IMR-90 (cell line): ENCODE data around the gene CDC14A. TPM values are rescaled to one million over a fixed set of nuclear protein-coding genes. Genes with fewer than 3 reads are reported as not detected.

Experiments used
- ATAC-seq: fragments of 200-7000 bp; cut with Tn5 transposase; 2 replicates; pipeline ENCODE4 v1.9.1; 2020; ENCODE audit warnings: low read depth, mild to moderate bottlenecking, moderate library complexity
- BruUV-seq: library from RNA; stranded (reverse); fragments of 400-500 nt; replicated peaks from 2 replicates; lab custom pipeline; 2021; lab: Mats Ljungman, UMichigan
- CTCF ChIA-PET: fragments of 300-600 bp; formaldehyde crosslinking; extraction: SDS; loops from one replicate; lab custom pipeline; 2021; ENCODE audit warnings: antibody characterized with exemption; lab: Yijun Ruan, JAX
- POLR2A ChIA-PET: fragments of 300-600 bp; sonication (Branson Sonifier 250); formaldehyde crosslinking; loops from one replicate; lab custom pipeline; 2022; ENCODE audit warnings: antibody characterized with exemption; ENCODE audit not compliant: unreplicated experiment; lab: Charles Lee
- DNase-seq: peaks from one replicate; pipeline ENCODE4 v3.0.0; 2013
- H2AFZ ChIP-seq: replicated peaks from 2 replicates; pipeline ENCODE3; 2013; ENCODE audit warnings: low read length, mild to moderate bottlenecking; ENCODE audit not compliant: poor library complexity
- H2AK5ac ChIP-seq: 2 replicates; pipeline ENCODE4 v1.6.1; 2013; ENCODE audit warnings: low read depth, low read length, inconsistent platforms
- H2AK9ac ChIP-seq: replicated peaks from 2 replicates; pipeline ENCODE3; 2013; ENCODE audit warnings: mild to moderate bottlenecking, low read depth, low read length, moderate library complexity; ENCODE audit not compliant: poor library complexity
- H2BK120ac ChIP-seq: 2 replicates; pipeline ENCODE4 v1.6.1; 2013; ENCODE audit warnings: low read depth, low read length, inconsistent platforms
- H2BK15ac ChIP-seq: 3 replicates; pipeline ENCODE4 v1.6.1; 2013; ENCODE audit warnings: low read depth, low read length, inconsistent platforms
- H2BK20ac ChIP-seq: 2 replicates; pipeline ENCODE4 v1.6.1; 2013; ENCODE audit warnings: low read depth, mild to moderate bottlenecking, inconsistent platforms, low read length, moderate library complexity
- H2BK5ac ChIP-seq: 2 replicates; pipeline ENCODE4 v1.6.1; 2013; ENCODE audit warnings: mild to moderate bottlenecking, low read depth, low read length, inconsistent platforms; ENCODE audit not compliant: poor library complexity, severe bottlenecking
- H3K14ac ChIP-seq: replicated peaks from 2 replicates; pipeline ENCODE4 v1.6.1; 2013; ENCODE audit warnings: low read depth, low read length, inconsistent platforms
- H3K18ac ChIP-seq: 2 replicates; pipeline ENCODE4 v1.6.1; 2013; ENCODE audit warnings: low read depth, low read length, control low read depth
- H3K23ac ChIP-seq: 2 replicates; pipeline ENCODE4 v1.6.1; 2013; ENCODE audit warnings: low read depth, low read length, inconsistent platforms
- H3K27ac ChIP-seq: 2 replicates; pipeline ENCODE4 v1.5.1; 2013; ENCODE audit warnings: mild to moderate bottlenecking, control low read depth, low read length; ENCODE audit not compliant: insufficient read depth
- H3K27me3 ChIP-seq: 2 replicates; pipeline ENCODE4 v1.6.1; 2013; ENCODE audit warnings: low read length; ENCODE audit not compliant: control insufficient read depth, insufficient read depth
- H3K36me3 ChIP-seq: 2 replicates; pipeline ENCODE4 v1.6.1; 2013; ENCODE audit warnings: low read length, mixed read lengths; ENCODE audit not compliant: control insufficient read depth, insufficient read depth
- H3K4ac ChIP-seq: 2 replicates; pipeline ENCODE4 v1.6.1; 2013; ENCODE audit warnings: low read depth, low read length, inconsistent platforms
- H3K4me1 ChIP-seq: 2 replicates; pipeline ENCODE4 v1.6.1; 2013; ENCODE audit warnings: low read length, mixed read lengths; ENCODE audit not compliant: control insufficient read depth, insufficient read depth
- H3K4me2 ChIP-seq: 2 replicates; pipeline ENCODE4 v1.6.1; 2013; ENCODE audit warnings: low read depth, mild to moderate bottlenecking, control low read depth, low read length, moderate library complexity
- H3K4me3 ChIP-seq: 2 replicates; pipeline ENCODE4 v1.5.1; 2013; ENCODE audit warnings: low read depth, mild to moderate bottlenecking, control low read depth, low read length, moderate library complexity; ENCODE audit not compliant: insufficient read depth
- H3K56ac ChIP-seq: 2 replicates; pipeline ENCODE4 v1.6.1; 2013; ENCODE audit warnings: low read length, inconsistent platforms; ENCODE audit not compliant: insufficient read depth; ENCODE audit errors: extremely low read depth
- H3K79me1 ChIP-seq, 2 experiments: 2 replicates each; pipeline ENCODE4 v1.6.1; 2013; ENCODE audit warnings: low read length in 2 of 2, inconsistent platforms in 1 of 2, low read depth in 1 of 2
- H3K9ac ChIP-seq: 2 replicates; pipeline ENCODE4 v1.6.1; 2013; ENCODE audit warnings: low read depth, low read length, control low read depth
- H3K9me1 ChIP-seq: 2 replicates; pipeline ENCODE4 v1.6.1; 2013; ENCODE audit warnings: low read length, inconsistent platforms; ENCODE audit not compliant: insufficient read depth
- H3K9me3 ChIP-seq: 2 replicates; pipeline ENCODE4 v1.6.1; 2013; ENCODE audit warnings: low read length; ENCODE audit not compliant: control insufficient read depth, insufficient read depth
- H4K20me1 ChIP-seq: 2 replicates; pipeline ENCODE4 v1.6.1; 2013; ENCODE audit warnings: low read length, inconsistent platforms; ENCODE audit not compliant: insufficient read depth
- H4K5ac ChIP-seq: 2 replicates; pipeline ENCODE4 v1.6.1; 2013; ENCODE audit warnings: mild to moderate bottlenecking, low read depth, low read length, control low read depth
- H4K8ac ChIP-seq, 2 experiments: 2 replicates each; pipeline ENCODE4 v1.6.1; 2013; ENCODE audit warnings: low read depth in 2 of 2, low read length in 2 of 2, control low read depth in 1 of 2, inconsistent platforms in 1 of 2
- H4K91ac ChIP-seq: 2 replicates; pipeline ENCODE4 v1.6.1; 2013; ENCODE audit warnings: low read depth, low read length, inconsistent platforms; ENCODE audit not compliant: insufficient read depth
- NFE2L2 ChIP-seq: fragments of 150-350 bp; IDR thresholded peaks from 2 replicates; pipeline ENCODE4 v1.6.1; 2016; ENCODE audit warnings: low read depth, mild to moderate bottlenecking, low read length
- RFX5 ChIP-seq: IDR thresholded peaks from 2 replicates; pipeline ENCODE4 v1.8.0; 2012; ENCODE audit warnings: low read depth, mild to moderate bottlenecking, low read length, moderate library complexity
- dilution Hi-C: fragments of 300-500 bp; cut with HindIII; formaldehyde crosslinking; loops from one replicate; pipeline ENCODE4 v1.14.3; 2018; ENCODE audit warnings: low sequenced_read_pairs; ENCODE audit not compliant: unreplicated experiment
- in situ Hi-C: fragments of 300-500 bp; cut with MboI; formaldehyde crosslinking; loops from 3 replicates; pipeline ENCODE4 v1.14.3; 2019; ENCODE audit warnings: low sequenced_read_pairs, inconsistent platforms, mixed read lengths
- intact Hi-C: fragments of 100-400 bp; cut with micrococcal nuclease; formaldehyde crosslinking; loops from 2 replicates; pipeline ENCODE4 v1.10.0; 2022
- polyA plus RNA-seq, 3 experiments: library from polyadenylated mRNA; depleted of rRNA; stranded (reverse); fragments of >200 nt; gene quantifications; 2 replicates each; pipeline ENCODE4 v1.2.3, GENCODE V29; 2012; ENCODE audit warnings: low replicate concordance in 1 of 3
- total RNA-seq: library from RNA; depleted of rRNA; stranded (reverse); fragments of >200 nt; gene quantifications from 2 replicates; pipeline ENCODE4 v1.2.3, GENCODE V29; 2012

Gene CDC14A
- total and polyA plus RNA-seq, 2 of the 4 experiments (the other 2 are of a cell fraction), result 1.7 to 3.0 TPM

GRCh38 chr1:100411574-100411973, 59.3 kb downstream of the CDC14A start:
- Histone ChIP-seq H3K4me2 (no peak overlapping the region), H2BK5ac (no peak overlapping the region), H3K27ac (no peak overlapping the region), H2BK15ac (no peak overlapping the region), H3K36me3 (no peaks in the 10 kb centered on the region), H3K27me3 (no peaks in the 10 kb centered on the region), H3K56ac (no peak overlapping the region), H3K4ac (no peak overlapping the region), H3K79me1 (0 out of 4 replicates have a peak, but pooled peaks cover 0 to 10% of the 10 kb centered on the region in 2 experiments), H3K4me3 (no peak overlapping the region), H2BK120ac (no peak overlapping the region), H2AFZ (no peak overlapping the region), H3K9me1 (no peaks in the 10 kb centered on the region; the same call in 1 of the 2 replicates), H3K14ac (no peak overlapping the region), H3K18ac (no peak overlapping the region), H3K9ac (no peak overlapping the region), H3K9me3 (no peaks in the 10 kb centered on the region), H4K91ac (no peak overlapping the region), H3K4me1 (peaks cover 2% of the 10 kb centered on the region; the same call in 1 of the 2 replicates), H4K8ac (no peak overlapping the region), H4K5ac (no peak overlapping the region), H3K23ac (no peak overlapping the region), H2BK20ac (no peak overlapping the region), H2AK9ac (no peak overlapping the region), H2AK5ac (no peak overlapping the region), H4K20me1 (no peaks in the 10 kb centered on the region)
- in situ Hi-C loops (no loop called here), intact Hi-C loops (no loop called here), dilution Hi-C loops (no loop called here)
- no peak for DNase-seq
- BruUV-seq, result no TSS peak
- POLR2A ChIA-PET, result no interaction called here
- no peak for ATAC-seq
- TF ChIP-seq NFE2L2 (no peak), RFX5 (no peak)
- CTCF ChIA-PET, result interaction anchor here (0.7 kb wide), 1 partner anchor 578 kb away, joined by 3 read pairs; no protein-coding TSS in a partner anchor
